IMR-90 (cell line): ENCODE measurements around the gene OXNAD1. TPM values are rescaled to one million over a fixed set of nuclear protein-coding genes. Genes with fewer than 3 reads are reported as not detected.

Source experiments
- ATAC-seq: fragments of 200-7000 bp; cut with Tn5 transposase; 2 replicates; pipeline ENCODE4 v1.9.1; 2020; ENCODE audit warnings: low read depth, mild to moderate bottlenecking, moderate library complexity
- BruUV-seq: library from RNA; stranded (reverse); fragments of 400-500 nt; replicated peaks from 2 replicates; lab custom pipeline; 2021; lab: Mats Ljungman, UMichigan
- CTCF ChIA-PET: fragments of 300-600 bp; formaldehyde crosslinking; extraction: SDS; loops from one replicate; lab custom pipeline; 2021; ENCODE audit warnings: antibody characterized with exemption; lab: Yijun Ruan, JAX
- POLR2A ChIA-PET: fragments of 300-600 bp; sonication (Branson Sonifier 250); formaldehyde crosslinking; loops from one replicate; lab custom pipeline; 2022; ENCODE audit warnings: antibody characterized with exemption; ENCODE audit not compliant: unreplicated experiment; lab: Charles Lee
- DNase-seq: peaks from one replicate; pipeline ENCODE4 v3.0.0; 2013
- H2AFZ ChIP-seq: replicated peaks from 2 replicates; pipeline ENCODE3; 2013; ENCODE audit warnings: low read length, mild to moderate bottlenecking; ENCODE audit not compliant: poor library complexity
- H2AK5ac ChIP-seq: 2 replicates; pipeline ENCODE4 v1.6.1; 2013; ENCODE audit warnings: low read depth, low read length, inconsistent platforms
- H2AK9ac ChIP-seq: replicated peaks from 2 replicates; pipeline ENCODE3; 2013; ENCODE audit warnings: mild to moderate bottlenecking, low read depth, low read length, moderate library complexity; ENCODE audit not compliant: poor library complexity
- H2BK120ac ChIP-seq: 2 replicates; pipeline ENCODE4 v1.6.1; 2013; ENCODE audit warnings: low read depth, low read length, inconsistent platforms
- H2BK15ac ChIP-seq: 3 replicates; pipeline ENCODE4 v1.6.1; 2013; ENCODE audit warnings: low read depth, low read length, inconsistent platforms
- H2BK20ac ChIP-seq: 2 replicates; pipeline ENCODE4 v1.6.1; 2013; ENCODE audit warnings: low read depth, mild to moderate bottlenecking, inconsistent platforms, low read length, moderate library complexity
- H2BK5ac ChIP-seq: 2 replicates; pipeline ENCODE4 v1.6.1; 2013; ENCODE audit warnings: mild to moderate bottlenecking, low read depth, low read length, inconsistent platforms; ENCODE audit not compliant: poor library complexity, severe bottlenecking
- H3K14ac ChIP-seq: replicated peaks from 2 replicates; pipeline ENCODE4 v1.6.1; 2013; ENCODE audit warnings: low read depth, low read length, inconsistent platforms
- H3K18ac ChIP-seq: 2 replicates; pipeline ENCODE4 v1.6.1; 2013; ENCODE audit warnings: low read depth, low read length, control low read depth
- H3K23ac ChIP-seq: 2 replicates; pipeline ENCODE4 v1.6.1; 2013; ENCODE audit warnings: low read depth, low read length, inconsistent platforms
- H3K27ac ChIP-seq: 2 replicates; pipeline ENCODE4 v1.5.1; 2013; ENCODE audit warnings: mild to moderate bottlenecking, control low read depth, low read length; ENCODE audit not compliant: insufficient read depth
- H3K27me3 ChIP-seq: 2 replicates; pipeline ENCODE4 v1.6.1; 2013; ENCODE audit warnings: low read length; ENCODE audit not compliant: control insufficient read depth, insufficient read depth
- H3K36me3 ChIP-seq: 2 replicates; pipeline ENCODE4 v1.6.1; 2013; ENCODE audit warnings: low read length, mixed read lengths; ENCODE audit not compliant: control insufficient read depth, insufficient read depth
- H3K4ac ChIP-seq: 2 replicates; pipeline ENCODE4 v1.6.1; 2013; ENCODE audit warnings: low read depth, low read length, inconsistent platforms
- H3K4me1 ChIP-seq: 2 replicates; pipeline ENCODE4 v1.6.1; 2013; ENCODE audit warnings: low read length, mixed read lengths; ENCODE audit not compliant: control insufficient read depth, insufficient read depth
- H3K4me2 ChIP-seq: 2 replicates; pipeline ENCODE4 v1.6.1; 2013; ENCODE audit warnings: low read depth, mild to moderate bottlenecking, control low read depth, low read length, moderate library complexity
- H3K4me3 ChIP-seq: 2 replicates; pipeline ENCODE4 v1.5.1; 2013; ENCODE audit warnings: low read depth, mild to moderate bottlenecking, control low read depth, low read length, moderate library complexity; ENCODE audit not compliant: insufficient read depth
- H3K56ac ChIP-seq: 2 replicates; pipeline ENCODE4 v1.6.1; 2013; ENCODE audit warnings: low read length, inconsistent platforms; ENCODE audit not compliant: insufficient read depth; ENCODE audit errors: extremely low read depth
- H3K79me1 ChIP-seq, 2 experiments: 2 replicates each; pipeline ENCODE4 v1.6.1; 2013; ENCODE audit warnings: low read length in 2 of 2, inconsistent platforms in 1 of 2, low read depth in 1 of 2
- H3K9ac ChIP-seq: 2 replicates; pipeline ENCODE4 v1.6.1; 2013; ENCODE audit warnings: low read depth, low read length, control low read depth
- H3K9me1 ChIP-seq: 2 replicates; pipeline ENCODE4 v1.6.1; 2013; ENCODE audit warnings: low read length, inconsistent platforms; ENCODE audit not compliant: insufficient read depth
- H3K9me3 ChIP-seq: 2 replicates; pipeline ENCODE4 v1.6.1; 2013; ENCODE audit warnings: low read length; ENCODE audit not compliant: control insufficient read depth, insufficient read depth
- H4K20me1 ChIP-seq: 2 replicates; pipeline ENCODE4 v1.6.1; 2013; ENCODE audit warnings: low read length, inconsistent platforms; ENCODE audit not compliant: insufficient read depth
- H4K5ac ChIP-seq: 2 replicates; pipeline ENCODE4 v1.6.1; 2013; ENCODE audit warnings: mild to moderate bottlenecking, low read depth, low read length, control low read depth
- H4K8ac ChIP-seq, 2 experiments: 2 replicates each; pipeline ENCODE4 v1.6.1; 2013; ENCODE audit warnings: low read depth in 2 of 2, low read length in 2 of 2, control low read depth in 1 of 2, inconsistent platforms in 1 of 2
- H4K91ac ChIP-seq: 2 replicates; pipeline ENCODE4 v1.6.1; 2013; ENCODE audit warnings: low read depth, low read length, inconsistent platforms; ENCODE audit not compliant: insufficient read depth
- BHLHE40 ChIP-seq: fragments of 150-350 bp; IDR thresholded peaks from 2 replicates; pipeline ENCODE4 v1.6.1; 2016; ENCODE audit warnings: mild to moderate bottlenecking, low read depth, low read length
- CEBPB ChIP-seq: IDR thresholded peaks from 2 replicates; pipeline ENCODE4 v1.6.1; 2012; ENCODE audit warnings: low read depth, low read length, improper control_type of control experiment
- CHD1 ChIP-seq: IDR thresholded peaks from 2 replicates; pipeline ENCODE4 v1.6.1; 2012; ENCODE audit warnings: low read depth, low read length, improper control_type of control experiment
- MAFK ChIP-seq: IDR thresholded peaks from 2 replicates; pipeline ENCODE4 v1.6.1; 2012; ENCODE audit warnings: low read depth, low read length, improper control_type of control experiment
- MXI1 ChIP-seq: IDR thresholded peaks from 2 replicates; pipeline ENCODE4 v1.6.1; 2012; ENCODE audit warnings: low read depth, mild to moderate bottlenecking, low read length, moderate library complexity, borderline replicate concordance
- NFE2L2 ChIP-seq: fragments of 150-350 bp; IDR thresholded peaks from 2 replicates; pipeline ENCODE4 v1.6.1; 2016; ENCODE audit warnings: low read depth, mild to moderate bottlenecking, low read length
- POLR2A ChIP-seq: IDR thresholded peaks from 2 replicates; pipeline ENCODE4 v1.6.1; 2012; ENCODE audit warnings: mild to moderate bottlenecking, low read depth, low read length
- RAD21 ChIP-seq: IDR thresholded peaks from 2 replicates; pipeline ENCODE4 v1.6.1; 2012; ENCODE audit warnings: low read length, improper control_type of control experiment
- RCOR1 ChIP-seq: IDR thresholded peaks from 2 replicates; pipeline ENCODE4 v1.6.1; 2012; ENCODE audit warnings: mild to moderate bottlenecking, low read length, improper control_type of control experiment; ENCODE audit not compliant: insufficient replicate concordance
- SMC3 ChIP-seq: fragments of 150-350 bp; IDR thresholded peaks from 2 replicates; pipeline ENCODE4 v1.6.1; 2016; ENCODE audit warnings: low read depth, mild to moderate bottlenecking, antibody characterized with exemption, low read length, moderate library complexity
- WGBS, 2 experiments: methylation state at CpG; one replicate each; pipeline versions ENCODE4 v1.1.5 to v1.1.7; 2013; ENCODE audit warnings: missing lambda C conversion rate in 2 of 2; ENCODE audit not compliant: insufficient read length in 1 of 2; ENCODE audit errors: extremely low coverage in 2 of 2; 5-methylcytosine and 5-hydroxymethylcytosine counted together
- dilution Hi-C: fragments of 300-500 bp; cut with HindIII; formaldehyde crosslinking; loops from one replicate; pipeline ENCODE4 v1.14.3; 2018; ENCODE audit warnings: low sequenced_read_pairs; ENCODE audit not compliant: unreplicated experiment
- in situ Hi-C: fragments of 300-500 bp; cut with MboI; formaldehyde crosslinking; loops from 3 replicates; pipeline ENCODE4 v1.14.3; 2019; ENCODE audit warnings: low sequenced_read_pairs, inconsistent platforms, mixed read lengths
- intact Hi-C: fragments of 100-400 bp; cut with micrococcal nuclease; formaldehyde crosslinking; loops from 2 replicates; pipeline ENCODE4 v1.10.0; 2022
- polyA plus RNA-seq, 3 experiments: library from polyadenylated mRNA; depleted of rRNA; stranded (reverse); fragments of >200 nt; gene quantifications; 2 replicates each; pipeline ENCODE4 v1.2.3, GENCODE V29; 2012; ENCODE audit warnings: low replicate concordance in 1 of 3
- total RNA-seq: library from RNA; depleted of rRNA; stranded (reverse); fragments of >200 nt; gene quantifications from 2 replicates; pipeline ENCODE4 v1.2.3, GENCODE V29; 2012
- TF ChIP-seq, protein P1 (sequence below): fragments of 150-350 bp; IDR thresholded peaks from 2 replicates; pipeline ENCODE4 v1.6.1; 2017; ENCODE audit warnings: mild to moderate bottlenecking, antibody characterized with exemption, low read length, low read depth
- TF ChIP-seq, protein P2 (sequence below): conservative IDR thresholded peaks from 2 replicates; pipeline ENCODE4 v1.5.1; 2012; ENCODE audit warnings: mild to moderate bottlenecking, low read depth, low read length, improper control_type of control experiment

The OXNAD1 gene
- total and polyA plus RNA-seq, 2 of the 4 experiments (the other 2 are of a cell fraction) = 6.2 to 11.3 TPM

DNA sequence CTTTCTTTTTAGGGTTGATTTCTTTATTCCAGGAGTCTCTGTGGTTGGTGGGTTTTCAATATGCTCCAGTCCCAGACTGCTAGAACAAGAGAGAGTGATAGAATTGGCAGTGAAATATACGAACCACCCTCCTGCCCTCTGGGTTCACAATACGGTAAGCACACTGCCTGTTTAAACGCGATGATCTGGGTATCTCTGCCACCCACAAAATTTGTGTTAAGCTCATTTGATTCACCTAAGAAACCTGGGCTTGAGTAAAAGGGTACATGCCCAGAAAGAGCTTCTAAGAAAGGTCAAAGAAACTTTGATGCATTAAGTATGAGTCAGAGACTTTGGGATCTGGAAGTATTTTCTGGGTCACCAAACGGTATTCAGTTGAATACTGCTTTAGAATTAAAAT lies 29.8 kb downstream of the OXNAD1 start:
- POLR2A ChIA-PET = no interaction called here
- peaks cover 4% of the 10 kb centered on the region; the same call in 1 of the 2 replicates for H3K36me3 ChIP-seq
- H3K4me1 ChIP-seq = no peaks in the 10 kb centered on the region; the same call in 1 of the 2 replicates
- no peak for TF ChIP-seq NFE2L2
- TF ChIP-seq SMC3 = no peak
- TF ChIP-seq, protein P1, sequence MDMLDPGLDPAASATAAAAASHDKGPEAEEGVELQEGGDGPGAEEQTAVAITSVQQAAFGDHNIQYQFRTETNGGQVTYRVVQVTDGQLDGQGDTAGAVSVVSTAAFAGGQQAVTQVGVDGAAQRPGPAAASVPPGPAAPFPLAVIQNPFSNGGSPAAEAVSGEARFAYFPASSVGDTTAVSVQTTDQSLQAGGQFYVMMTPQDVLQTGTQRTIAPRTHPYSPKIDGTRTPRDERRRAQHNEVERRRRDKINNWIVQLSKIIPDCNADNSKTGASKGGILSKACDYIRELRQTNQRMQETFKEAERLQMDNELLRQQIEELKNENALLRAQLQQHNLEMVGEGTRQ = no peak
- TF ChIP-seq, protein P2, sequence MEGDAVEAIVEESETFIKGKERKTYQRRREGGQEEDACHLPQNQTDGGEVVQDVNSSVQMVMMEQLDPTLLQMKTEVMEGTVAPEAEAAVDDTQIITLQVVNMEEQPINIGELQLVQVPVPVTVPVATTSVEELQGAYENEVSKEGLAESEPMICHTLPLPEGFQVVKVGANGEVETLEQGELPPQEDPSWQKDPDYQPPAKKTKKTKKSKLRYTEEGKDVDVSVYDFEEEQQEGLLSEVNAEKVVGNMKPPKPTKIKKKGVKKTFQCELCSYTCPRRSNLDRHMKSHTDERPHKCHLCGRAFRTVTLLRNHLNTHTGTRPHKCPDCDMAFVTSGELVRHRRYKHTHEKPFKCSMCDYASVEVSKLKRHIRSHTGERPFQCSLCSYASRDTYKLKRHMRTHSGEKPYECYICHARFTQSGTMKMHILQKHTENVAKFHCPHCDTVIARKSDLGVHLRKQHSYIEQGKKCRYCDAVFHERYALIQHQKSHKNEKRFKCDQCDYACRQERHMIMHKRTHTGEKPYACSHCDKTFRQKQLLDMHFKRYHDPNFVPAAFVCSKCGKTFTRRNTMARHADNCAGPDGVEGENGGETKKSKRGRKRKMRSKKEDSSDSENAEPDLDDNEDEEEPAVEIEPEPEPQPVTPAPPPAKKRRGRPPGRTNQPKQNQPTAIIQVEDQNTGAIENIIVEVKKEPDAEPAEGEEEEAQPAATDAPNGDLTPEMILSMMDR = no peak
- TF ChIP-seq MXI1 = no peak
- TF ChIP-seq BHLHE40 = no peak
- TF ChIP-seq CHD1 = no peak
- no peak for TF ChIP-seq MAFK
- TF ChIP-seq POLR2A = no peak
- TF ChIP-seq CEBPB = no peak
- no peak for TF ChIP-seq RCOR1
- TF ChIP-seq RAD21 = no peak
- H3K27ac ChIP-seq = no peak overlapping the region
- H4K20me1 ChIP-seq = no peaks in the 10 kb centered on the region
- CTCF ChIA-PET = interaction anchor here (1.5 kb wide), 1 partner anchor 221 kb away, joined by 4 read pairs; no protein-coding TSS in a partner anchor
- intact Hi-C loops (no loop called here), in situ Hi-C loops (loop anchor here (25.0 kb wide), 3 partner anchors 592 to 942 kb away; partner anchors contain the start of gene PLCL2), dilution Hi-C loops (loop anchor here (25.0 kb wide), 1 partner anchor 242 kb away; no protein-coding TSS in a partner anchor)
- H3K23ac ChIP-seq = no peak overlapping the region
- H3K9me3 ChIP-seq = no peaks in the 10 kb centered on the region
- no peak overlapping the region for H2AK9ac ChIP-seq
- DNase-seq (no peak), ATAC-seq (peak; percentile 42; the same call in 1 of the 2 replicates)
- H3K4me2 ChIP-seq = no peak overlapping the region
- H3K27me3 ChIP-seq = no peaks in the 10 kb centered on the region
- BruUV-seq = no TSS peak
- no peak overlapping the region for H4K8ac ChIP-seq
- H3K4ac ChIP-seq = no peak overlapping the region
- H2BK20ac ChIP-seq = no peak overlapping the region
- no CpG with 5 or more reads among the region's 5 CpGs for WGBS, 2 experiments
- H2BK120ac ChIP-seq = no peak overlapping the region
- H3K56ac ChIP-seq = no peak overlapping the region
- no peak overlapping the region for H4K91ac ChIP-seq
- no peak overlapping the region for H3K14ac ChIP-seq
- H2AK5ac ChIP-seq = no peak overlapping the region
- H3K9ac ChIP-seq = no peak overlapping the region
- H3K9me1 ChIP-seq = no peaks in the 10 kb centered on the region
- H2BK15ac ChIP-seq = no peak overlapping the region
- no peak overlapping the region for H2BK5ac ChIP-seq
- H4K5ac ChIP-seq = no peak overlapping the region
- H3K4me3 ChIP-seq = no peak overlapping the region
- no peaks in the 10 kb centered on the region for H3K79me1 ChIP-seq
- no peak overlapping the region for H3K18ac ChIP-seq
- H2AFZ ChIP-seq = no peak overlapping the region
